GM19397 (cell line): Measurements from ENCODE around the gene BOC.
"Not testable (repeated sequence)": the region's sequence is repeated elsewhere in the genome, so short reads cannot be mapped to it uniquely, and the experiment has no call there.

Experiments
- ATAC-seq: cut with Tn5 transposase; IDR thresholded peaks from one replicate; pipeline ENCODE4 v1.9.1; 2021; ENCODE audit warnings: mild to moderate bottlenecking, moderate library complexity; ENCODE audit not compliant: unreplicated experiment

Gene BOC

GRCh38 chr3:113211330-113212149 is at the start of gene BOC:
BOC (plus strand) TSS chr3:113211557; CDS start chr3:113249803, 38,246 bp downstream.
- ATAC-seq = no peak

DNA sequence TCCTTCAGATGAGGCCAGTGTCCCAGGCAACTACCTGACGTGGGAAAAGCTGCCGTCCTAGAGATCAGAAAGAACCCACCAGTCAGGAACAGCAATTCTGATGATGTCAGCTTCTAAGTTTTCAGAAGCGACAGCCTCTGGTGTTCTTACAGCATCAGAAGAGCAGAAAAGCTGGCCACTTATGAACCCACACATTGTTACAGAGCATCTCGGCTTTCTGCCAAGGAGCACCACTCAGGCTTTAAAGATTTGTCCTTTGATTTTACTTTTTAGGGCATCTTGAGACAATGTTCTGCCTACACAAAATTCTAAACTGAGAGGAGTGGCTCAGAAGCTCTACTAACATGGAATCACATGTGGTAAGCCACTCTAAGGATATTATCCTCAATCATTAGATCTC is 49.7 kb upstream of the BOC start:
- no peak for ATAC-seq

DNA sequence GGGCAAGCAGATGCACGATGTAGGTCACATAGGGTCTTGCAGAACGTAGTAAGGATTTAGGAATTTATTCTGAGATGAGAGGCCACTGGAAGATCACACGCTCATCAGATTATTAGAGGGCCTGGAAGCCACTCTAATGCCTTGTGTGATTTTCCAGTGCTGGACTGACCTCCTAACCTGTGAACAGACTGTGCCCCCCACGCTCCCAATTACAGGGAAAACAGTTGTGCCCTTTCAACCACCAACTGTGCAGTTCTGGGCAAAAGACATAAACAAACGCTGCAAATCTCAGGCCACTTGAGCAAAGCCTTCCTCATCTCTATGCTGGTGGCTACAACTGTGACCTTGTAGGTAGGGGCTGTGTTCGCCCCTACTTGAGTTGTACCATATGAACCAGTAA is 48.2 kb upstream of the BOC start:
- no peak for ATAC-seq

GRCh38 chr3:113165841-113166240 is 45.5 kb upstream of the BOC start:
- no peak for ATAC-seq

DNA sequence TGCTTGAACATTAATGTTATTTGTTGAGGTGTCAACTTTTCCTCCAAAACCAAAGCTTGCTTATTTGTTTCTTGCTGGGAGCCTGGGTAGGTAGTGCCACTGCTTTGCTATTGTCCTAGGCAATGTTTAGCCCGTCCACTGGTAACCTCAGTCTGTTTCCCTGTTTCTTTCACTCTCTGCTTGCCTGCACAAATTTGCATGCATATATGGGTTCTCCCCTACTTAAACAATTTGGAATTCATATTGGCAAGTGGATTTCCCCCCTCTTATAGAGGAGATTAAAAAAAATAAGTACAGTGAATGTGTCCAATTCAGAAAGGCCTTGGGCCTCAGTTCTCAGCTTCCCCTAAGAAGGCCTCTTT is 45.0 kb upstream of the BOC start:
- no peak for ATAC-seq

DNA sequence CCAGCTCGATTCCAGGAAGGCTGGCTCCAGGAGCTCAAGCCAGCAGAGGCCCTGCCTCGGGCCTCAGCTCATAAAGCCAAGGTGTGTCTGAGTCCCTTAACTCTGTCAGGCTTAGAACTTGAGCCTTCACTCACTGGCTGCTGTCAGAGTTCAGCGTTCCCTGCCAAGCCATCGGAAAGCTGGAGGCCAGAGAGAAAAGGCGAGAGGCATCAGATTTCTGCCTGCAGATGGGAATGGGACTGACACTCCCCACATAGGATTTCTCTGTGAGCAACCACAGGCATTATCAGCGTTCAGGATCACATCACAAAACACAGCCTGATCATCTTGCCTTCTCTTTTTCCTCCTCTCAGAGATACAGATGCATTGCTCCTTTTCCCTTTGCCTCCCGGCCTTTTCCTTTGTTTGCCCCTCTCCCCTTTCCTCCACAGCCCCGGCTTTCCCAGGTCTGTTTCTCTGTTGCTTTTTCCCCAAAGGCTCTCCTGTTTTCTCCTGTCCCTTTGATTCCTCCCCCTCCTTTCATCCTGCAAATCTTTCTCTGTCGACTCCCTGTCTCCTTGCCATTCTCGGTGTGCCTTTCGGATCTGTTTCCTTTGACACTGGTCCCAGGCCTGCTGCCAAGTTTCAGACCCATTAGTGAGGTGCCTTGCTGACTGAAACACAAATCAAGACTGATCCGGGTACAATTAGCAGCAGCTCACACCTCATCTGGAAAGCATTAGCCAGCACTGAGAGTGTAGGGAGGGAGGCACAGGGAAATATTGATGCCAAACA is 44.5 kb upstream of the BOC start:
- no peak for ATAC-seq

- ATAC-seq = no peak
Observed at GRCh38 chr3:113167825-113168801, 43.2 kb upstream of the BOC start.

DNA sequence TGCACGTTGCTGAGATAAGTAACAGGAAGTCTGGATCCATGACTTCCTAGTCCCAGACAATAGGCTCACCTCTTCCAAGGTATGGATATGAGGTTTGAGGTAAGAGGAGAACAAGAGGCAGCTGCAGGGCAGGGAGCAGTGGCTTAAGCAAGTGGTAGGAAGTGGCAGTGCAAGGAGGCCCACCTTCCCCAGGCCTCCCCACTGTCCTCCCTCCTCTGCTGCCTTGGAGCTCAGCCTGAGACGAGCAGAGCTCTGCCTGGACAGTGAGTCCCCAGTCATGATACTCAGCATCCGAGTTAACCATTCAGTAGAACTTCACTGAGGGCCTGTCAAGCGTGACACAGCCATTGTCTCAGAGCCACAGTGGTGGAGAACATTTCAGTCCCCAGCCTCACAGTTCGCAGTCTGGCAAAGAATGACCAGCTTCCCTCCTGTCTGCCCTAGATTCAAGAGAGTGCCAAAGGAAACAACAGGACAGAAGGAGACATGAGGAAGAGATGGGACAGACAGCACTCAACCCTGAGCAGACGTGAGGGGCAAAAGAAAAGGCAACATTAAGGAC is 41.4 kb upstream of the BOC start:
- no peak for ATAC-seq

GRCh38 chr3:113170771-113171170 is 40.6 kb upstream of the BOC start:
- no peak for ATAC-seq

GRCh38 chr3:113171675-113172300 is 39.6 kb upstream of the BOC start:
- not testable (repeated sequence) for ATAC-seq

DNA sequence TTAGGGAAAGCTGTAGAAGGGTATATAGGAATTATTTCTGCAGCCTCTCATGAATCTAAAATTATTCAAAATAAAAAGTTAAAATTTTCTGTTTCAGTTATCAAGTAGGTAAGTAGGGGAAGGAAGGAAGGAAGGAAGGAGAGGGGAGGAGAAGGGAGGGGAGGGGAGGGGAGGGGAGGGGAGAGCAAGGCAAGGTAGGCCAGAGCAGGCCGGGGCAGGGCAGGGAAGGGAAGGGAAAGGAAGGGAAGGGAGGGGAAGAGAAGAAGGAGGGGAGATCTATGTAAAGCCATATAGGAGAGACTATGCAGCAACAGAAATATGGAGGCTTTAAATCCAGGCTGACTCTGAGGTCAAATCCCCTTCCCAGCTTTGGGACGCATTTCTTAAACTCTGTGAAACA is 38.3 kb upstream of the BOC start:
- ATAC-seq = no peak

- ATAC-seq = no peak
Observed at GRCh38 chr3:113174304-113174703, 37.1 kb upstream of the BOC start.

GRCh38 chr3:113174801-113175485 is 36.4 kb upstream of the BOC start:
- no peak for ATAC-seq

- no peak for ATAC-seq
Observed at GRCh38 chr3:113177526-113177925, 33.8 kb upstream of the BOC start.

- ATAC-seq = no peak
Observed at GRCh38 chr3:113179235-113179824, 32.0 kb upstream of the BOC start.

DNA sequence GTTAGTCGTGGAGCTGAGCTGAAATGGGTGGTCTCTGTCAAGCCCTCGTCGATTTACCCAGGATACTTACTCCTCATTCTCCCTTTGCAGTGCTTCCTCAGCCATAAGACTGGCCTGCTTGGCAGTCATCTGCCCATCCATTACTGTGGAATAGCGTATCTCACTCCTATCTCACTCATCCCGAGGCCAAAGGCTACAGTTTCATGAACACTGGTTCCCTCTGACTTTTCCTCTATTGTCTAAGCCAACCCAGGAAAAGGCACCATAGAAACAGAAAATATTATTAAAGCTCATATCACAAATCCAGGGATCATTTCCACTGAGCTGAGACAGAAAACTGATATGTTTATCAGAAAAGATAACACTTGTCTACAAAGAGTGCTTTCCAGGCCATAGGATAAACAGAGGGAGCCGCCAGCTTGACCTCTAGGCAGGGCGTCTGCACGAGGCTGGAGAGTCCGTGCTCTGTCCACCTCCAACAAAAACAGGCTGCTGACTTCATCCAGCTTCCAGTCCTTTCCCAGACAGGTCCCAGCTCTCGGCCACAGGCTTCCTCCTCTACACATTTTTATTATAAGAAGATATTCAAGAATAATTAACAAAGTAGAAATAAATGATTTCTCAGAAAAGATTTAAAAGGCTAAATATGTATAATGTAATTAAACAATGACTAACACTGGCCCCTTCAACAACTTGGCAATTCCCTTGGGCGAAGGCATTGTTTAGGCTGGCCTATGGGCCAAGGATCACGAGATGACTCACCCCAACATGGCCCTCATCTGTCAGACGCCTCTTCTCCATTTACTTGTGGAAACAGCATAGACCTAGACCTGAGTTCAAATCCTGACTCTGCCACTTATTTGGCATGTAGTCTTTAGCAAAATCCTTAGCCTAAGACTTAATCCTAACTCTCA is 27.4 kb upstream of the BOC start:
- no peak for ATAC-seq

DNA sequence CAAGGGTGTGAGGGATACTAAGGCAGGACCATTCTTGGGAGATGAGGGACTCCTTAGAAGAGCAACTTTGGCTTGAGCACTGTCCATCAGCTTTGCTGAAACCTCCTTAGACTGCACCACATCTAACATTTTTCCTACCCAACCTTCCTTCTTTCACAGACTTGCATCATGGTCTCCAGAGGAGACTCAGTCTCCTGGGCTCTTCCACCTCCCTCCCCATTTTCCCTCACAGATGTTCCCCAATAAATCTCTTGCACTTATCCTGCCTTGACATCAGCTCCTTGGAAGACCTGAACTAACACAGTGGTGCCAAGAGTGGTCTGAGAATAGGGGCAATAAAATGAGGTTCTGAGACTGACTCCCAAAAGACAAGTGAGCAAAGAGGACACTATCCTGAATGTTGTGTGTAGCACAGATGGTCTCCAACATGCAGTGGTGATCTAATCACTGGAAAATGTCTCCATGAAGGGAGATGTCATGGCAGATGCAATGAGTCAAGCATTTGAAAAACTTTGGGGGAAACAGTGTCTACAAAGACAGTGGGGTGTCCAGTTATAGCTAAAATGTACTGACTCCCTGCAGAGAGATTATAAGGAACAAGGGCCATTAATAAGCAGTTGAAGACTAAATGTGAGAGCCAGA is 26.0 kb upstream of the BOC start:
- ATAC-seq = no peak

- ATAC-seq = no peak
Observed at GRCh38 chr3:113186566-113186965, 24.8 kb upstream of the BOC start.
